Measurements from ENCODE around the gene KIAA0753. TPM values are rescaled to one million over a fixed set of nuclear protein-coding genes. Genes with fewer than 3 reads are reported as not detected.

Gene KIAA0753
- total RNA-seq, 6 experiments from 2014 or later: 3.7 to 6.5 (median 4.9) TPM

GRCh38 chr17:6539871-6540270 lies 100.6 kb downstream of the KIAA0753 start:
- Histone ChIP-seq H3K27me3 (no peaks in the 10 kb centered on the region), H3K27ac (no peak overlapping the region), H3K9me3 (no peaks in the 10 kb centered on the region), H3K36me3 (no peaks in the 10 kb centered on the region), H3K4me3 (no peak overlapping the region), H3K4me1 (no peaks in the 10 kb centered on the region)
- WGBS (ENCODE audit: insufficient coverage, low coverage, low lambda C conversion rate, missing lambda C conversion rate): 42% methylated on average over 2 of the region's 3 CpGs
- DNase-seq (peak in 1 of 3 donors; percentile 7), ATAC-seq (no peak)
- no peak for TF ChIP-seq POLR2A (IDR thresholded peaks at IDR 0.05)
- TF ChIP-seq, protein P1, sequence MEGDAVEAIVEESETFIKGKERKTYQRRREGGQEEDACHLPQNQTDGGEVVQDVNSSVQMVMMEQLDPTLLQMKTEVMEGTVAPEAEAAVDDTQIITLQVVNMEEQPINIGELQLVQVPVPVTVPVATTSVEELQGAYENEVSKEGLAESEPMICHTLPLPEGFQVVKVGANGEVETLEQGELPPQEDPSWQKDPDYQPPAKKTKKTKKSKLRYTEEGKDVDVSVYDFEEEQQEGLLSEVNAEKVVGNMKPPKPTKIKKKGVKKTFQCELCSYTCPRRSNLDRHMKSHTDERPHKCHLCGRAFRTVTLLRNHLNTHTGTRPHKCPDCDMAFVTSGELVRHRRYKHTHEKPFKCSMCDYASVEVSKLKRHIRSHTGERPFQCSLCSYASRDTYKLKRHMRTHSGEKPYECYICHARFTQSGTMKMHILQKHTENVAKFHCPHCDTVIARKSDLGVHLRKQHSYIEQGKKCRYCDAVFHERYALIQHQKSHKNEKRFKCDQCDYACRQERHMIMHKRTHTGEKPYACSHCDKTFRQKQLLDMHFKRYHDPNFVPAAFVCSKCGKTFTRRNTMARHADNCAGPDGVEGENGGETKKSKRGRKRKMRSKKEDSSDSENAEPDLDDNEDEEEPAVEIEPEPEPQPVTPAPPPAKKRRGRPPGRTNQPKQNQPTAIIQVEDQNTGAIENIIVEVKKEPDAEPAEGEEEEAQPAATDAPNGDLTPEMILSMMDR (IDR thresholded peaks at IDR 0.05): no peak
- intact Hi-C loops (cut with DNase I): no loop called here

DNA sequence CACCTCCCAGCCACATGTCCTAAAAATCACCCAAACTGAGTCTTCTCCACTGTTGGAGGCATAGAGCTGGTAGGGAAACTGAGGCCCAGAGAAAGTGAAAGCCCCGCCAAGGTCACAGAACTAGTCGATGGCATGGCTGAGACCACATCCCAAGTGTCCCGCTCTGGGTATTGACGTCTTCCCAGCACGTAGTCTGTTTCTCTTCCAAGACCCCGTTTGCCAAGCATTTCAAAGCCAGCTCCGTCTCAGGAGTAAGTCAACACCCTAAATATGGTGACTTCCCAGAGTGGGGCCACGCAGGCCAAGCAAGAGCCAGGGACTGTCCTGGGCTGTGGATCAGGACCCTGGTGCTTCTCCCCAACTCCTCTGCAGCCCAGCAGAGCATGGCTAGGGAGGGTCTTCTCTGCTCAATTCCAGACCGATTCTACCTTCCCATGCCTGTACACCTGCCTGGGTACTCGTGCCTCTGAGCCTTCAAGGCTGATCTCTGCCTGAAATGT lies 103.9 kb downstream of the KIAA0753 start:
- WGBS (ENCODE audit: insufficient coverage, low coverage, low lambda C conversion rate, missing lambda C conversion rate): 86% methylated on average over 2 of the region's 10 CpGs
- ATAC-seq: no peak
- no peak for TF ChIP-seq POLR2A (IDR thresholded peaks at IDR 0.05)
- TF ChIP-seq, protein P1 (IDR thresholded peaks at IDR 0.05): no peak
- intact Hi-C loops (cut with DNase I): no loop called here
- Histone ChIP-seq H3K4me1 (no peaks in the 10 kb centered on the region), H3K27ac (no peak overlapping the region), H3K9me3 (no peaks in the 10 kb centered on the region), H3K36me3 (no peaks in the 10 kb centered on the region), H3K4me3 (no peak overlapping the region), H3K27me3 (no peaks in the 10 kb centered on the region)
- no peak for DNase-seq

DNA sequence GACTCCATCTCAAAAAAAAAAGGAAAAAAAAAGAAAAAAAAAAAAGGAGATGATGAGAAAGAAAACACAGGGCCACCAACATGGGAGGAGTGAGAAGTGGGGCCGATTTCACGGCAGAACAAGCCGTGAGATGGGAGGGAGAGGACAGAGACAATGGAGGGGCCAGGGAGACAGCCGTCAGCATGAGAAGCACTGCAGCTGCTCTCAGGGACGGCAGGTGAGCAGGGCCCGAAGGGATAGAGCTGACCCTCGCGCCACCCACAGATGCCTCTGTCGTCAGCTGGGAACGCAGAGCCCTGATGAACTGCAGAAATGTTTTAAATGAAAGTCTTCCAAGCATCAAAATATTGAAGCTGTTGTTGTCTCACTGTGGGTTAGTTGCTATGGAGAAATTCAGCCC lies 104.5 kb downstream of the KIAA0753 start:
- ATAC-seq (no peak), DNase-seq (no peak)
- TF ChIP-seq POLR2A (IDR thresholded peaks at IDR 0.05): no peak
- TF ChIP-seq, protein P1 (IDR thresholded peaks at IDR 0.05): no peak
- H3K4me3 ChIP-seq: no peak overlapping the region
- no peaks in the 10 kb centered on the region for H3K36me3 ChIP-seq
- WGBS (ENCODE audit: insufficient coverage, low coverage, low lambda C conversion rate, missing lambda C conversion rate): 88% methylated on average over 4 of the region's 10 CpGs
- H3K27ac ChIP-seq: no peak overlapping the region
- no peaks in the 10 kb centered on the region for H3K9me3 ChIP-seq
- H3K27me3 ChIP-seq: no peaks in the 10 kb centered on the region
- intact Hi-C loops (cut with DNase I): no loop called here
- H3K4me1 ChIP-seq: no peaks in the 10 kb centered on the region

GRCh38 chr17:6534846-6535514 lies 105.5 kb downstream of the KIAA0753 start:
- WGBS (ENCODE audit: insufficient coverage, low coverage, low lambda C conversion rate, missing lambda C conversion rate): 33% methylated on average over 1 of the region's 3 CpGs
- intact Hi-C loops (cut with DNase I): no loop called here
- no peak overlapping the region for H3K4me3 ChIP-seq
- ATAC-seq: peak in 1 of 4 donors; percentile 19
- no peaks in the 10 kb centered on the region for H3K27me3 ChIP-seq
- no peak for DNase-seq
- H3K27ac ChIP-seq: no peak overlapping the region
- no peaks in the 10 kb centered on the region for H3K4me1 ChIP-seq
- no peaks in the 10 kb centered on the region for H3K9me3 ChIP-seq
- H3K36me3 ChIP-seq: no peaks in the 10 kb centered on the region
- TF ChIP-seq POLR2A (IDR thresholded peaks at IDR 0.05): no peak

- Histone ChIP-seq H3K4me3 (no peak overlapping the region), H3K9me3 (no peaks in the 10 kb centered on the region), H3K36me3 (no peaks in the 10 kb centered on the region), H3K27ac (no peak overlapping the region), H3K4me1 (no peaks in the 10 kb centered on the region), H3K27me3 (no peaks in the 10 kb centered on the region)
- intact Hi-C loops (cut with DNase I): no loop called here
- DNase-seq: no peak
- TF ChIP-seq, protein P1 (IDR thresholded peaks at IDR 0.05): no peak
- no peak for TF ChIP-seq POLR2A (IDR thresholded peaks at IDR 0.05)
- no peak for ATAC-seq
- 79% methylated on average over 5 of the region's 5 CpGs for WGBS (ENCODE audit: insufficient coverage, low coverage, low lambda C conversion rate, missing lambda C conversion rate)
These were observed 108.0 kb downstream of the KIAA0753 start for GRCh38 chr17:6532441-6532885.
